B cell (primary cell): ENCODE results near the gene CSMD2. TPM values are rescaled to one million over a fixed set of nuclear protein-coding genes. Genes with fewer than 3 reads are reported as not detected.

Source experiments
- ATAC-seq: fragments of 200-7000 bp; cut with Tn5 transposase; one replicate; pipeline ENCODE4 v1.10.0; 2021; ENCODE audit warnings: low read depth, mild to moderate bottlenecking, moderate number of reproducible peaks, moderate library complexity
- CTCF ChIA-PET: fragments of 350-600 bp; sonication (Branson Sonifier 250); formaldehyde crosslinking; loops from one replicate; lab custom pipeline; 2021; ENCODE audit warnings: antibody characterized with exemption, inconsistent platforms; lab: Charles Lee
- POLR2A ChIA-PET: fragments of 350-600 bp; sonication (Branson Sonifier 250); formaldehyde crosslinking; loops from one replicate; lab custom pipeline; 2021; ENCODE audit warnings: antibody characterized with exemption; lab: Charles Lee
- DNase-seq: peaks from one replicate; pipeline ENCODE4 v3.0.0; 2013
- H2AFZ ChIP-seq: 2 replicates; pipeline ENCODE4 v1.6.1; 2012; ENCODE audit warnings: mild to moderate bottlenecking, low read depth, low read length; ENCODE audit not compliant: insufficient read depth, poor library complexity, severe bottlenecking
- H3K27ac ChIP-seq, 2 donors: 1 replicate in 1 of 2; 2 replicates in 1 of 2; pipeline ENCODE4 v1.5.1; 2012 to 2013; ENCODE audit warnings: low read length in 2 of 2, mild to moderate bottlenecking in 2 of 2, moderate library complexity in 1 of 2
- H3K27me3 ChIP-seq, 4 experiments: fragments of 200-600 bp in 1 of 4; sonication (generic) in 1 of 4; replicated peaks in 1 of 4; 1 replicate in 2 of 4; 2 replicates in 2 of 4; pipeline versions ENCODE4 v1.6.1 to v1.7.0; 2013 to 2016; ENCODE audit warnings: low read length in 3 of 4, mild to moderate bottlenecking in 2 of 4, mixed read lengths in 1 of 4, moderate library complexity in 1 of 4; ENCODE audit not compliant: insufficient read depth in 4 of 4, control insufficient read depth in 3 of 4; ENCODE audit errors: control extremely low read depth in 1 of 4
- H3K36me3 ChIP-seq, 2 experiments: replicated peaks in 1 of 2; 1 replicate in 1 of 2; 2 replicates in 1 of 2; pipeline versions ENCODE4 v1.6.1 to v1.7.1; 2013; ENCODE audit warnings: low read length in 1 of 2; ENCODE audit not compliant: insufficient read depth in 2 of 2, control insufficient read depth in 1 of 2; ENCODE audit errors: control extremely low read depth in 1 of 2, extremely low read depth in 1 of 2
- H3K4me1 ChIP-seq, 2 donors: fragments of 200-600 bp in 1 of 2; sonication (generic) in 1 of 2; 1 replicate in 1 of 2; 2 replicates in 1 of 2; pipeline versions ENCODE4 v1.5.1 to v1.6.1; 2013 to 2017; ENCODE audit warnings: low read length in 2 of 2; ENCODE audit not compliant: control insufficient read depth in 2 of 2, insufficient read depth in 2 of 2
- H3K4me2 ChIP-seq: replicated peaks from 2 replicates; pipeline ENCODE3; 2012; ENCODE audit warnings: mild to moderate bottlenecking, low read depth, low read length; ENCODE audit not compliant: poor library complexity, severe bottlenecking
- H3K4me3 ChIP-seq, 5 experiments: fragments of 200-600 bp in 1 of 5; sonication (generic) in 1 of 5; 1 replicate in 3 of 5; 2 replicates in 2 of 5; pipeline versions ENCODE4 v1.5.1 to v1.7.0; 2011 to 2016; ENCODE audit warnings: low read length in 4 of 5, mild to moderate bottlenecking in 4 of 5, low read depth in 2 of 5, control low read depth in 1 of 5, moderate library complexity in 1 of 5; ENCODE audit not compliant: insufficient read depth in 1 of 5; ENCODE audit errors: control extremely low read depth in 1 of 5, extremely low read depth in 1 of 5
- H3K79me2 ChIP-seq: fragments of 200-600 bp; sonication (generic); one replicate; pipeline ENCODE4 v1.6.0; 2016; ENCODE audit warnings: low read length; ENCODE audit not compliant: control insufficient read depth, insufficient read depth
- H3K9ac ChIP-seq: fragments of 200-600 bp; sonication (generic); 2 replicates; pipeline ENCODE4 v1.6.1; 2017; ENCODE audit warnings: mild to moderate bottlenecking, low read length, moderate library complexity
- H3K9me3 ChIP-seq, 3 donors: one replicate each; pipeline versions ENCODE4 v1.6.1 to v1.7.1; 2013; ENCODE audit warnings: low read length in 2 of 3; ENCODE audit not compliant: control insufficient read depth in 2 of 3, insufficient read depth in 1 of 3; ENCODE audit errors: control extremely low read depth in 1 of 3
- H4K20me1 ChIP-seq: 2 replicates; pipeline ENCODE4 v1.6.0; 2012; ENCODE audit warnings: mild to moderate bottlenecking, low read length; ENCODE audit not compliant: insufficient read depth, control insufficient read depth, poor library complexity, severe bottlenecking
- H3K27ac Mint-ChIP-seq: one replicate; pipeline ENCODE4 v1.8.0; 2021; ENCODE audit warnings: mixed read lengths
- H3K27me3 Mint-ChIP-seq: one replicate; pipeline ENCODE4 v1.8.0; 2021; ENCODE audit warnings: mixed read lengths
- H3K4me1 Mint-ChIP-seq: one replicate; pipeline ENCODE4 v1.8.0; 2021; ENCODE audit warnings: mixed read lengths
- H3K4me3 Mint-ChIP-seq: one replicate; pipeline ENCODE4 v1.8.0; 2021; ENCODE audit warnings: mixed read lengths
- H3K9me3 Mint-ChIP-seq: one replicate; pipeline ENCODE4 v1.8.0; 2022; ENCODE audit warnings: mixed read lengths; ENCODE audit not compliant: insufficient read depth
- EZH2 ChIP-seq: IDR thresholded peaks from 2 replicates; pipeline ENCODE4 v1.6.1; 2012; ENCODE audit warnings: borderline replicate concordance, low read depth, mild to moderate bottlenecking, moderate library complexity, low read length; ENCODE audit not compliant: insufficient read depth, poor library complexity, severe bottlenecking
- WGBS: methylation state at CpG from one replicate; pipeline ENCODE4 v1.1.5; 2013; ENCODE audit warnings: missing lambda C conversion rate; ENCODE audit not compliant: insufficient coverage; 5-methylcytosine and 5-hydroxymethylcytosine counted together
- intact Hi-C: fragments of 100-400 bp; cut with micrococcal nuclease; formaldehyde crosslinking; loops from one replicate; pipeline ENCODE4 v1.10.0; 2022
- polyA plus RNA-seq: library from polyadenylated mRNA; depleted of rRNA; stranded (reverse); fragments of >200 nt; gene quantifications from 2 replicates; pipeline ENCODE4 v1.2.3, GENCODE V29; 2012
- total RNA-seq, 2 donors: library from RNA; stranded (reverse); fragments of 120-200 nt in 1 of 2; gene quantifications; 1 replicate in 1 of 2; 2 replicates in 1 of 2; pipeline versions ENCODE4 v1.2.3 to v1.2.4, GENCODE V29; 2013 to 2022
- TF ChIP-seq, protein P1 (sequence below): fragments of 200-600 bp; IDR thresholded peaks from one replicate; pipeline ENCODE4 v1.8.0; 2022; ENCODE audit warnings: antibody characterized with exemption, mild to moderate bottlenecking

CSMD2 gene
- total and polyA plus RNA-seq, 2 donors (not counting 1 experiment from before 2014, with no cell fraction given) = not detected

DNA sequence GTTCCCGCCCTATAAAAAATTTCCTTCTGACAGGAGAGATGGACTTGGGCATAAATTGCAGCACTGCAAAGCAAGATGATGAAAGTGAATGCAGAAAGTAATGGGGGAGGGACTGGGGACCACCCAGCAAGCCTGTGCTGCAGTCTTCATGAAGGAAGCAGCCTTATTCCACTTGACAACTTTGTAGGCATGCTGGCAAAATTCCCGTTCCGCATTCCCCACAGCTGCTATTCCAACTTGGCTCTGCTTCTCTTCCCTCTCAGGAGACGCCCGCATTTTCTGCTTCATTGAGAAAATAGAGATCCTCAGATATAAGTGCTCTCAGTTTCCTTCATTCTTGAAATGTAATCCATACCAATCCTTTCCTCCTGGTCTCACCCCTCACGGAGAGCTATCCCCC, 298.7 kb downstream of the CSMD2 start:
- no peak overlapping the region for H3K4me3 ChIP-seq
- CTCF ChIA-PET = no interaction called here
- no peak for ATAC-seq
- H3K4me1 ChIP-seq = no peaks in the 10 kb centered on the region
- H2AFZ ChIP-seq = no peak overlapping the region
- POLR2A ChIA-PET = no interaction called here
- H3K4me1 Mint-ChIP-seq = no peaks in the 10 kb centered on the region
- peaks cover 0 to 3% (median 1%) of the 10 kb centered on the region in 4 experiments for H3K27me3 ChIP-seq
- TF ChIP-seq EZH2 = no peak
- TF ChIP-seq, protein P1, sequence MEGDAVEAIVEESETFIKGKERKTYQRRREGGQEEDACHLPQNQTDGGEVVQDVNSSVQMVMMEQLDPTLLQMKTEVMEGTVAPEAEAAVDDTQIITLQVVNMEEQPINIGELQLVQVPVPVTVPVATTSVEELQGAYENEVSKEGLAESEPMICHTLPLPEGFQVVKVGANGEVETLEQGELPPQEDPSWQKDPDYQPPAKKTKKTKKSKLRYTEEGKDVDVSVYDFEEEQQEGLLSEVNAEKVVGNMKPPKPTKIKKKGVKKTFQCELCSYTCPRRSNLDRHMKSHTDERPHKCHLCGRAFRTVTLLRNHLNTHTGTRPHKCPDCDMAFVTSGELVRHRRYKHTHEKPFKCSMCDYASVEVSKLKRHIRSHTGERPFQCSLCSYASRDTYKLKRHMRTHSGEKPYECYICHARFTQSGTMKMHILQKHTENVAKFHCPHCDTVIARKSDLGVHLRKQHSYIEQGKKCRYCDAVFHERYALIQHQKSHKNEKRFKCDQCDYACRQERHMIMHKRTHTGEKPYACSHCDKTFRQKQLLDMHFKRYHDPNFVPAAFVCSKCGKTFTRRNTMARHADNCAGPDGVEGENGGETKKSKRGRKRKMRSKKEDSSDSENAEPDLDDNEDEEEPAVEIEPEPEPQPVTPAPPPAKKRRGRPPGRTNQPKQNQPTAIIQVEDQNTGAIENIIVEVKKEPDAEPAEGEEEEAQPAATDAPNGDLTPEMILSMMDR = no peak
- H3K9me3 Mint-ChIP-seq = no peaks in the 10 kb centered on the region
- H3K27me3 Mint-ChIP-seq = peaks cover 4% of the 10 kb centered on the region
- H3K79me2 ChIP-seq = no peaks in the 10 kb centered on the region
- H4K20me1 ChIP-seq = no peaks in the 10 kb centered on the region
- no peak for DNase-seq
- WGBS = 89% methylated on average over 6 of the region's 6 CpGs
- H3K27ac ChIP-seq = no peak overlapping the region
- no peak overlapping the region for H3K27ac Mint-ChIP-seq
- no peaks in the 10 kb centered on the region for H3K9me3 ChIP-seq
- no peak overlapping the region for H3K9ac ChIP-seq
- H3K4me3 Mint-ChIP-seq = no peak overlapping the region
- intact Hi-C loops = no loop called here
- no peak overlapping the region for H3K4me2 ChIP-seq
- no peaks in the 10 kb centered on the region for H3K36me3 ChIP-seq

DNA sequence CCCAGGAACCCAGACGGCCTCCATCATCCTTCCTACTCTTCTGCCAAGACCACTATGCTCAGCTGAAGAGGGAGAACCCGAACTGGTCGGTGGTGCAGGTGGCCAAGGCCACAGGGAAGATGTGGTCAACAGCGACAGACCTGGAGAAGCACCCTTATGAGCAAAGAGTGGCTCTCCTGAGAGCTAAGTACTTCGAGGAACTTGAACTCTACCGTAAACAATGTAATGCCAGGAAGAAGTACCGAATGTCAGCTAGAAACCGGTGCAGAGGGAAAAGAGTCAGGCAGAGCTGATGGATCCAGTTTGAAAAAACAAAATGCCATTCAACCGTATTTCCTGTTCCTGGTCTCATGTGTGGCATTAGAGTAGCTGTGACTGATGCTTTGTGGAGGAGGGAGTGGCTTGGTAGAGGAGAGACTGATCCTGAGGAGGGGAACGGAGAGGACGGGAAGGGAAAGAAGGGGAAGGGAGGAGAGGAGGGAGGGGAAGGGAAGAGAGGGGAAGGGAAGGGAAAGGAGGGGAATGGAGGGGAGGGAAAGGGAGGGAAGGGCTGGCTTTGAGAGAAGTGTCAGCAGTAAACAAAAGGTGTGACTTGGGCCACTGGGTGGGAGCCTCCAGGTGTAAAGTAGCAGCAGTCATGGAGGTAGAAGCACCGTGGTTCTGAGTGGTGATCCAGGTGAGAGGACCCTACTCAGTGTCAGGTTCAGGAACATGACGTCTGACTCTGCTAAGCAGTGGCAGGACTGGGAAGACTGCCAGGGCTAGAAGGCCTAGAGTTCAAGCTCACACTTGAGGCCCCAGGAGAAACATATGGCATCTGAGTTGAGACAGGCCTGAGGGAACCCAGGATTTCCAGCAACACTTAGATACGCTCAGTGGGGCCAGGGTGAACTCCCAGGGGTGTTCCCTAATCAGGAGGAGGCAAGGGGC, 300.3 kb downstream of the CSMD2 start:
- intact Hi-C loops = no loop called here
- ChIA-PET POLR2A (no interaction called here), CTCF (no interaction called here)
- Histone ChIP-seq H3K4me1 (no peaks in the 10 kb centered on the region), H3K4me2 (no peak overlapping the region), H3K9ac (no peak overlapping the region), H3K9me3 (no peaks in the 10 kb centered on the region), H2AFZ (no peak overlapping the region), H3K4me3 (no peak overlapping the region), H3K79me2 (no peaks in the 10 kb centered on the region), H3K27ac (no peak overlapping the region), H3K27me3 (peaks cover 0 to 3% (median 1%) of the 10 kb centered on the region in 4 experiments), H3K36me3 (no peaks in the 10 kb centered on the region), H4K20me1 (no peaks in the 10 kb centered on the region)
- ATAC-seq (no peak), DNase-seq (no peak)
- no peak overlapping the region for H3K27ac Mint-ChIP-seq
- WGBS = 78% methylated on average over 12 of the region's 14 CpGs
- no peaks in the 10 kb centered on the region for H3K9me3 Mint-ChIP-seq
- no peak for TF ChIP-seq EZH2
- TF ChIP-seq, protein P1 = no peak
- no peaks in the 10 kb centered on the region for H3K4me1 Mint-ChIP-seq
- H3K27me3 Mint-ChIP-seq = peaks cover 4% of the 10 kb centered on the region
- no peak overlapping the region for H3K4me3 Mint-ChIP-seq
